K562 (cell line): Measurements from ENCODE around the gene RCC1. TPM values are rescaled to one million over a fixed set of nuclear protein-coding genes. Genes with fewer than 3 reads are reported as not detected.

Source experiments
- ELF1 ChIP-seq: fragments of 200-800 bp; sonication (Bioruptor generic); IDR thresholded peaks from 2 replicates; pipeline ENCODE4 v1.6.1; 2016; ENCODE audit warnings: missing genetic modification characterization, missing compliant biosample characterization
- KLF13 ChIP-seq: fragments of 450-650 bp; IDR thresholded peaks from 2 replicates; pipeline ENCODE4 v1.6.1; 2016; ENCODE audit warnings: missing genetic modification characterization, low read depth, mild to moderate bottlenecking, missing compliant biosample characterization, moderate library complexity, borderline replicate concordance
- MCM2 ChIP-seq: fragments of 450-650 bp; IDR thresholded peaks from 2 replicates; pipeline ENCODE4 v1.6.1; 2017; ENCODE audit warnings: low read depth, mild to moderate bottlenecking
- MYC ChIP-seq, 2 experiments: fragments of 250-450 bp in 1 of 2; sonication (Bioruptor Pico) in 1 of 2; IDR thresholded peaks; 2 replicates each; pipeline versions ENCODE4 v1.5.1 to v1.6.1; 2012 to 2021; ENCODE audit warnings: low read depth in 2 of 2, borderline replicate concordance in 1 of 2, improper control_type of control experiment in 1 of 2, low read length in 1 of 2, mild to moderate bottlenecking in 1 of 2, moderate library complexity in 1 of 2
- NFRKB ChIP-seq: fragments of 450-650 bp; IDR thresholded peaks from 2 replicates; pipeline ENCODE4 v1.6.1; 2016; ENCODE audit warnings: low read depth
- NKRF ChIP-seq: fragments of 450-650 bp; IDR thresholded peaks from 2 replicates; pipeline ENCODE4 v1.6.1; 2016; ENCODE audit warnings: borderline replicate concordance
- SOX6 ChIP-seq: fragments of 450-650 bp; IDR thresholded peaks from 2 replicates; pipeline ENCODE4 v1.6.1; 2014; ENCODE audit warnings: mild to moderate bottlenecking
- ZBTB26 ChIP-seq: fragments of 450-650 bp; formaldehyde crosslinking; IDR thresholded peaks from 2 replicates; pipeline ENCODE4 v1.4.0; 2022; ENCODE audit warnings: missing genetic modification characterization
- ZNF121 ChIP-seq: sonication (generic); formaldehyde crosslinking; conservative IDR thresholded peaks from 2 replicates; pipeline ENCODE4 v1.8.0; 2022; ENCODE audit warnings: missing genetic modification reagents
- ZNF407 ChIP-seq: fragments of 450-650 bp; IDR thresholded peaks from 2 replicates; pipeline ENCODE4 v1.6.1; 2016; ENCODE audit warnings: low read depth
- ZNF449 ChIP-seq: fragments of 250-450 bp; sonication (Bioruptor Pico); IDR thresholded peaks from 2 replicates; pipeline ENCODE4 v1.8.0; 2022; ENCODE audit warnings: moderate library complexity, mild to moderate bottlenecking, inconsistent platforms
- polyA plus RNA-seq, 8 experiments: library from polyadenylated mRNA; depleted of rRNA in 4 of 8; stranded (reverse) in 5 of 8; unstranded in 3 of 8; fragments of >200 nt; fragmentation: Nextera tagmentation in 2 of 8; fragmentation: Illumina TruSeq in 1 of 8; extraction: Ambion mirVana in 2 of 8; extraction: Trizol in 1 of 8; gene quantifications; 2 replicates each; pipeline versions ENCODE4 v1.2.1 to v1.2.3, GENCODE V29; 2011 to 2014; ENCODE audit warnings: inconsistent platforms in 1 of 8, missing spikeins in 1 of 8
- total RNA-seq, 7 experiments: library from RNA; depleted of rRNA in 6 of 7; stranded (reverse); fragments of >200 nt in 6 of 7; fragmentation: Illumina TruSeq in 2 of 7; extraction: Trizol in 2 of 7; gene quantifications; 2 replicates each; pipeline versions ENCODE4 v1.2.1 to v1.2.3, GENCODE V29; 2011 to 2021; ENCODE audit warnings: low replicate concordance in 1 of 7
- TF ChIP-seq, protein P1 (sequence below): sonication (generic); formaldehyde crosslinking; IDR thresholded peaks from 2 replicates; pipeline ENCODE4 v1.9.0; 2022; ENCODE audit warnings: mild to moderate bottlenecking, missing genetic modification reagents

The RCC1 gene
- total and polyA plus RNA-seq, 9 of the 15 experiments (the other 6 are each of a cell fraction or from before 2014, with no cell fraction given) = 16.4 to 202 (median 107) TPM

GRCh38 chr1:28552758-28553663 is 47.2 kb downstream of the RCC1 start, which contains the start of gene TRNAU1AP (continued):
- TF ChIP-seq ZNF407 (no peak), ZNF121 (CRISPR knock-in tag) (no peak), MYC (IDR thresholded peaks at IDR 0.05; ENCODE audit: low read depth, low read length) (peak; percentile 93), MYC (CRISPR knock-in tag; IDR thresholded peaks at IDR 0.05; ENCODE audit: borderline replicate concordance, low read depth) (peak; percentile 58; the same call in 1 of the 2 replicates), SOX6 (peak; percentile 22; the same call in 1 of the 2 replicates), NKRF (peak; percentile 72), MCM2 (no peak), ZNF449 (CRISPR knock-in tag) (no peak), KLF13 (tag) (peak; percentile 44; the same call in 1 of the 2 replicates), ZBTB26 (CRISPR knock-in tag) (peak; percentile 46; the same call in 1 of the 2 replicates), ELF1 (peak; percentile 94), NFRKB (peak; percentile 67)
- TF ChIP-seq, protein P1, sequence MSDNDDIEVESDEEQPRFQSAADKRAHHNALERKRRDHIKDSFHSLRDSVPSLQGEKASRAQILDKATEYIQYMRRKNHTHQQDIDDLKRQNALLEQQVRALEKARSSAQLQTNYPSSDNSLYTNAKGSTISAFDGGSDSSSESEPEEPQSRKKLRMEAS (CRISPR knock-in tag) = peak; percentile 91
